HepG2 (cell line): Measurements from ENCODE around the gene TRIM15. TPM values are rescaled to one million over a fixed set of nuclear protein-coding genes. Genes with fewer than 3 reads are reported as not detected.
"Not testable (repeated sequence)": the region's sequence is repeated elsewhere in the genome, so short reads cannot be mapped to it uniquely, and the experiment has no call there.

ENCODE experiments used
- ATAC-seq: fragments of 200-7000 bp; cut with Tn5 transposase; 3 replicates; pipeline ENCODE4 v1.9.1; 2020; ENCODE audit warnings: mild to moderate bottlenecking, moderate library complexity
- BruUV-seq: library from RNA; stranded (reverse); fragments of 400-500 nt; replicated peaks from 2 replicates; lab custom pipeline; 2021; lab: Mats Ljungman, UMichigan
- CTCF ChIA-PET: fragments of 300-600 bp; formaldehyde crosslinking; extraction: SDS; loops from one replicate; lab custom pipeline; 2021; ENCODE audit warnings: low total read pairs, inconsistent platforms, low intra/inter-chr PET ratio; lab: Yijun Ruan, JAX
- POLR2A ChIA-PET: fragments of 350-600 bp; sonication (Branson Sonifier 250); formaldehyde crosslinking; loops from one replicate; lab custom pipeline; 2020; ENCODE audit warnings: antibody characterized with exemption, inconsistent platforms; lab: Yijun Ruan, JAX
- DNase-seq: peaks from one replicate; pipeline ENCODE4 v3.0.0-alpha.2; 2015; ENCODE audit warnings: low spot score
- FAIRE-seq: peaks from 3 replicates; lab custom pipeline; 2011; peaks lifted over from hg19 to GRCh38; lab: Jason Lieb, UNC
- H2AFZ ChIP-seq: one replicate; pipeline ENCODE4 v1.6.1; 2011; ENCODE audit warnings: low read length, inconsistent platforms
- H3K27ac ChIP-seq: fragments of 300-600 bp; 3 replicates; pipeline ENCODE4 v1.8.0; 2011; ENCODE audit warnings: mixed run types, mild to moderate bottlenecking, mixed read lengths, low read length, inconsistent platforms; ENCODE audit not compliant: insufficient read depth; ENCODE audit errors: extremely low read length
- H3K27me3 ChIP-seq, 2 experiments: fragments of 200-600 bp in 1 of 2; 2 replicates in 1 of 2; 3 replicates in 1 of 2; pipeline versions ENCODE4 v1.6.0 to v1.8.0; 2011; ENCODE audit warnings: low read length in 2 of 2, mild to moderate bottlenecking in 2 of 2, moderate library complexity in 2 of 2, inconsistent platforms in 1 of 2; ENCODE audit not compliant: insufficient read depth in 2 of 2, control insufficient read depth in 1 of 2
- H3K36me3 ChIP-seq, 2 experiments: fragments of 200-600 bp in 1 of 2; replicated peaks in 1 of 2; 2 replicates in 1 of 2; 3 replicates in 1 of 2; pipeline versions ENCODE4 v1.5.1 to v1.8.0; 2011; ENCODE audit warnings: low read length in 2 of 2, inconsistent platforms in 1 of 2; ENCODE audit not compliant: insufficient read depth in 2 of 2, control insufficient read depth in 1 of 2
- H3K4me1 ChIP-seq: 2 replicates; pipeline ENCODE4 v1.5.1; 2012; ENCODE audit warnings: low read length, inconsistent platforms; ENCODE audit not compliant: insufficient read depth
- H3K4me2 ChIP-seq: 2 replicates; pipeline ENCODE4 v1.6.0; 2011; ENCODE audit warnings: low read depth, low read length, inconsistent platforms
- H3K4me3 ChIP-seq, 3 experiments: fragments of 200-600 bp in 1 of 3; sonication (generic), shearing (Covaris generic) in 1 of 3; replicated peaks in 1 of 3; 2 replicates each; pipeline ENCODE4 v1.5.1; 2011 to 2016; ENCODE audit warnings: low read length in 3 of 3, inconsistent platforms in 2 of 3, low read depth in 2 of 3, mild to moderate bottlenecking in 2 of 3, control low read depth in 1 of 3, mixed read lengths in 1 of 3; ENCODE audit not compliant: insufficient read depth in 1 of 3
- H3K79me2 ChIP-seq: one replicate; pipeline ENCODE4 v1.6.1; 2011; ENCODE audit warnings: low read length, inconsistent platforms; ENCODE audit not compliant: insufficient read depth
- H3K9ac ChIP-seq: 2 replicates; pipeline ENCODE4 v1.6.0; 2011; ENCODE audit warnings: mild to moderate bottlenecking, low read depth, low read length, inconsistent platforms; ENCODE audit not compliant: insufficient read depth
- H3K9me3 ChIP-seq: 2 replicates; pipeline ENCODE4 v1.5.1; 2012; ENCODE audit warnings: mild to moderate bottlenecking, low read length
- H4K20me1 ChIP-seq: 2 replicates; pipeline ENCODE4 v1.6.0; 2011; ENCODE audit warnings: inconsistent platforms, mild to moderate bottlenecking, low read length, moderate library complexity; ENCODE audit not compliant: insufficient read depth
- FOSL1 ChIP-seq: sonication (generic); formaldehyde crosslinking; IDR thresholded peaks from 2 replicates; pipeline ENCODE4 v1.9.0; 2021; ENCODE audit warnings: missing genetic modification reagents, borderline replicate concordance
- JUNB ChIP-seq: sonication (generic); formaldehyde crosslinking; IDR thresholded peaks from 2 replicates; pipeline ENCODE4 v1.8.0; 2022; ENCODE audit warnings: missing genetic modification reagents, mild to moderate bottlenecking, borderline replicate concordance
- KMT2B ChIP-seq: IDR thresholded peaks from 2 replicates; pipeline ENCODE4 v1.6.1; 2016; ENCODE audit warnings: missing genetic modification reagents, missing compliant biosample characterization
- MAF1 ChIP-seq: sonication (generic); formaldehyde crosslinking; IDR thresholded peaks from 2 replicates; pipeline ENCODE4 v1.5.0; 2020; ENCODE audit warnings: missing genetic modification reagents, borderline replicate concordance
- MYPOP ChIP-seq: sonication (generic); formaldehyde crosslinking; IDR thresholded peaks from 2 replicates; pipeline ENCODE4 v1.8.1; 2023; ENCODE audit warnings: mild to moderate bottlenecking, moderate library complexity, missing genetic modification reagents
- NONO ChIP-seq, 2 experiments: fragments of 450-650 bp in 1 of 2; sonication (generic) in 1 of 2; formaldehyde crosslinking in 1 of 2; IDR thresholded peaks in 1 of 2; conservative IDR thresholded peaks in 1 of 2; 2 replicates each; pipeline versions ENCODE4 v1.6.1 to v1.8.0; 2017 to 2022; ENCODE audit warnings: mild to moderate bottlenecking in 1 of 2, missing genetic modification reagents in 1 of 2, moderate library complexity in 1 of 2
- RORA ChIP-seq: sonication (generic); formaldehyde crosslinking; IDR thresholded peaks from 2 replicates; pipeline ENCODE4 v1.5.0; 2020; ENCODE audit warnings: mild to moderate bottlenecking, missing genetic modification reagents, moderate library complexity
- SALL1 ChIP-seq: sonication (generic); formaldehyde crosslinking; IDR thresholded peaks from 2 replicates; pipeline ENCODE4 v1.8.0; 2022; ENCODE audit warnings: mild to moderate bottlenecking, missing genetic modification reagents
- SOX13 ChIP-seq, 3 experiments: fragments of 450-650 bp in 1 of 3; sonication (generic) in 1 of 3; formaldehyde crosslinking in 1 of 3; IDR thresholded peaks in 2 of 3; conservative IDR thresholded peaks in 1 of 3; 2 replicates each; pipeline versions ENCODE4 v1.5.0 to v1.6.1; 2016 to 2020; ENCODE audit warnings: antibody characterized with exemption in 1 of 3, mild to moderate bottlenecking in 1 of 3, missing compliant biosample characterization in 1 of 3, missing genetic modification reagents in 1 of 3, moderate library complexity in 1 of 3
- SRSF9 ChIP-seq: fragments of 200-400 bp; formaldehyde crosslinking; IDR thresholded peaks from 2 replicates; pipeline ENCODE4 v1.6.1; 2018; ENCODE audit warnings: borderline replicate concordance, mild to moderate bottlenecking, low read depth, low read length; ENCODE audit not compliant: insufficient read depth, poor library complexity, severe bottlenecking
- SRY ChIP-seq: sonication (generic); formaldehyde crosslinking; IDR thresholded peaks from 2 replicates; pipeline ENCODE4 v1.8.0; 2022; ENCODE audit warnings: mild to moderate bottlenecking, missing genetic modification reagents
- U2AF2 ChIP-seq: fragments of 200-400 bp; formaldehyde crosslinking; IDR thresholded peaks from 2 replicates; pipeline ENCODE4 v1.6.1; 2017; ENCODE audit warnings: low read depth, mild to moderate bottlenecking, low read length
- ZNF24 ChIP-seq: fragments of 450-650 bp; IDR thresholded peaks from 2 replicates; pipeline ENCODE4 v1.6.1; 2017; ENCODE audit warnings: antibody characterized with exemption, mild to moderate bottlenecking
- ZNF512 ChIP-seq: sonication (generic); formaldehyde crosslinking; IDR thresholded peaks from 2 replicates; pipeline ENCODE4 v1.4.0; 2020; ENCODE audit warnings: mild to moderate bottlenecking, missing genetic modification reagents
- WGBS: methylation state at CpG from one replicate; pipeline ENCODE4 v1.1.6; 2017; ENCODE audit warnings: low lambda C conversion rate; 5-methylcytosine and 5-hydroxymethylcytosine counted together
- in situ Hi-C: cut with HindIII; loops from 2 replicates; pipeline ENCODE4 v1.10.0; 2017; ENCODE audit warnings: low pct_unique_long_range_greater_than_20kb; ENCODE audit not compliant: extremely low pct_ligation_motif_present
- intact Hi-C: fragments of 100-400 bp; cut with micrococcal nuclease; formaldehyde crosslinking; loops from one replicate; pipeline ENCODE4 v1.10.0; 2022; ENCODE audit not compliant: unreplicated experiment
- polyA plus RNA-seq, 8 experiments: library from polyadenylated mRNA; depleted of rRNA in 3 of 8; stranded (reverse) in 7 of 8; unstranded in 1 of 8; fragments of >200 nt; fragmentation: Illumina TruSeq in 4 of 8; extraction: Trizol in 4 of 8; gene quantifications; 2 replicates each; pipeline versions ENCODE4 v1.2.1 to v1.2.3, GENCODE V29; 2011 to 2016; ENCODE audit warnings: low read depth in 4 of 8, missing spikeins in 1 of 8, mixed read lengths in 1 of 8; ENCODE audit not compliant: insufficient read depth in 1 of 8
- total RNA-seq, 5 experiments: library from RNA; depleted of rRNA; stranded (reverse); fragments of >200 nt; fragmentation: Illumina TruSeq; extraction: Trizol; gene quantifications; 2 replicates each; pipeline ENCODE4 v1.2.3, GENCODE V29; 2016; ENCODE audit warnings: low read depth in 1 of 5

The TRIM15 gene
- total and polyA plus RNA-seq, 2 of the 13 experiments (the other 11 are each of a cell fraction or from before 2014, with no cell fraction given) = 35.1 to 38.2 TPM

- ATAC-seq, H3K9me3 ChIP-seq, in situ Hi-C loops, H3K27me3 ChIP-seq, BruUV-seq, intact Hi-C loops, H3K79me2 ChIP-seq, FAIRE-seq, H4K20me1 ChIP-seq, CTCF ChIA-PET, DNase-seq, H3K27ac ChIP-seq, H3K36me3 ChIP-seq, H2AFZ ChIP-seq, H3K4me2 ChIP-seq, POLR2A ChIA-PET, H3K4me3 ChIP-seq, H3K9ac ChIP-seq: not testable (repeated sequence)
- H3K4me1 ChIP-seq = peaks cover 25% of the 10 kb centered on the region
- WGBS = 71% methylated on average over 5 of the region's 5 CpGs
- TF ChIP-seq ZNF512 = 0 out of 2 replicates have a peak, but pooled peaks have one; percentile 24
- peak; percentile 91 for TF ChIP-seq SRSF9
- peak; percentile 78; the same call in 1 of the 2 replicates for TF ChIP-seq U2AF2
These were observed 44.7 kb upstream of the TRIM15 start for GRCh38 chr6:30118691-30119090.

DNA sequence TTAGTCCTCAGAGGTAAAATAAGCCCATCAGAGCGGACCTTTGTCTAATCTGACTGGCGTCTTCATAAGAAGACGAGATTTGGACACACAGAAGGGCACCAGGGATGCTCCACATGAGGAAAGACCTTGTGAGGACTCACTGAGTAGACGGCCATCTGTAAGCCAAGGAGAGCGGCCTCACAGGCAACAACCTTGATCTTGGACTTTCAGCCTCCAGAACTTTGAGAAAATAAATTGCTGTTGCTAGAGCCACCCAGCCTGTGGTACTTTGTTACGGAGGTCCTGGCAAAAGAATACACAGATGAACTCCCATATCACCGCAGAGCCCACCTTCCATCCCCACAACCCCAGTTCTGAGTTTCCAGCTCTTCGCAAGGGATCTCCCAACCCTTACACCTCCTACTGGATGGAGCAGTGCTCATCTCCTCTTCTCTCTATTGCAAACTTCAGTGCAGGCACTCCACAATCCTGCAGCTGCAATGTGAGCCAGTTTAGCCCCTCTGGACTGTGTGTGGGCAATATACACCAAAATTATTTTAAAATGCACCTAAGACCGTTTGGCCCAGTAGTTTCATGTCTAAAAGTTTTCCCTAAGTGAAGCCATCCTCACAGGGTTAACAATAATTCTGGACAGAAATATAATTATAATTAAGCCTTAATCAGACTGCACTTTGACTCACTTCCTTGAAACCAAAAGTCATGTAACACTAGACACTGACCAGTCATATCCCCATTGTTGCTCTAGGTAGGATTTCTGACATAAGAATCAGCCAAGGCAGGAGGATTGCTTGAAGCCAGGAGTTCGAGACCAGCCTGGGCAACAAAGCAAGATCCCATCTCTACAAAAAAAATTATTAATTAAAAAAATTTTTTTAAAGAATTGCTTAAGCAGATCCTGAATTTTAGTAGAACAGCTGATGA is 41.6 kb upstream of the TRIM15 start:
- intact Hi-C loops = no loop called here
- TF ChIP-seq FOSL1 (CRISPR knock-in tag) (no peak), JUNB (CRISPR knock-in tag) (no peak), SOX13 (IDR thresholded peaks at IDR 0.05) (no peak), SOX13 (CRISPR knock-in tag; conservative IDR thresholded peaks at IDR 0.05 in 1 of 2, IDR thresholded peaks at IDR 0.05 in 1 of 2) (no peak), MYPOP (CRISPR knock-in tag) (no peak), SALL1 (no peak), MAF1 (no peak), KMT2B (no peak), RORA (CRISPR knock-in tag) (no peak), NONO (IDR thresholded peaks at IDR 0.05) (no peak), NONO (CRISPR knock-in tag; conservative IDR thresholded peaks at IDR 0.05) (no peak), ZNF24 (no peak), SRY (CRISPR knock-in tag) (no peak)

More for the DNA sequence above, 41.6 kb upstream of the TRIM15 start:
- H2AFZ ChIP-seq = no peak overlapping the region
- no peaks in the 10 kb centered on the region for H3K27me3 ChIP-seq
- H3K9ac ChIP-seq = no peak overlapping the region
- no peaks in the 10 kb centered on the region for H3K36me3 ChIP-seq
- ATAC-seq = peak; percentile 60
- in situ Hi-C loops = no loop called here
- H4K20me1 ChIP-seq = no peaks in the 10 kb centered on the region
- H3K9me3 ChIP-seq = no peaks in the 10 kb centered on the region
- WGBS = 47% methylated on average over 10 of the region's 10 CpGs
- no peak for FAIRE-seq
- no peak overlapping the region for H3K4me3 ChIP-seq
- BruUV-seq = no TSS peak
- peaks cover 34% of the 10 kb centered on the region for H3K4me1 ChIP-seq
- no peak overlapping the region for H3K27ac ChIP-seq
- H3K4me2 ChIP-seq = no peak overlapping the region
- ChIA-PET CTCF (no interaction called here), POLR2A (no interaction called here)
- no peaks in the 10 kb centered on the region for H3K79me2 ChIP-seq
- DNase-seq = no peak
